IPS-11a (cell line): ENCODE data around the gene PCK2.
"Not testable (repeated sequence)": the region's sequence is repeated elsewhere in the genome, so short reads cannot be mapped to it uniquely, and the experiment has no call there.

Experiments used
- H3K4me3 ChIP-seq: one replicate; pipeline ENCODE4 v1.5.1; 2013; ENCODE audit warnings: low read depth, low read length, control low read depth

PCK2 gene

DNA sequence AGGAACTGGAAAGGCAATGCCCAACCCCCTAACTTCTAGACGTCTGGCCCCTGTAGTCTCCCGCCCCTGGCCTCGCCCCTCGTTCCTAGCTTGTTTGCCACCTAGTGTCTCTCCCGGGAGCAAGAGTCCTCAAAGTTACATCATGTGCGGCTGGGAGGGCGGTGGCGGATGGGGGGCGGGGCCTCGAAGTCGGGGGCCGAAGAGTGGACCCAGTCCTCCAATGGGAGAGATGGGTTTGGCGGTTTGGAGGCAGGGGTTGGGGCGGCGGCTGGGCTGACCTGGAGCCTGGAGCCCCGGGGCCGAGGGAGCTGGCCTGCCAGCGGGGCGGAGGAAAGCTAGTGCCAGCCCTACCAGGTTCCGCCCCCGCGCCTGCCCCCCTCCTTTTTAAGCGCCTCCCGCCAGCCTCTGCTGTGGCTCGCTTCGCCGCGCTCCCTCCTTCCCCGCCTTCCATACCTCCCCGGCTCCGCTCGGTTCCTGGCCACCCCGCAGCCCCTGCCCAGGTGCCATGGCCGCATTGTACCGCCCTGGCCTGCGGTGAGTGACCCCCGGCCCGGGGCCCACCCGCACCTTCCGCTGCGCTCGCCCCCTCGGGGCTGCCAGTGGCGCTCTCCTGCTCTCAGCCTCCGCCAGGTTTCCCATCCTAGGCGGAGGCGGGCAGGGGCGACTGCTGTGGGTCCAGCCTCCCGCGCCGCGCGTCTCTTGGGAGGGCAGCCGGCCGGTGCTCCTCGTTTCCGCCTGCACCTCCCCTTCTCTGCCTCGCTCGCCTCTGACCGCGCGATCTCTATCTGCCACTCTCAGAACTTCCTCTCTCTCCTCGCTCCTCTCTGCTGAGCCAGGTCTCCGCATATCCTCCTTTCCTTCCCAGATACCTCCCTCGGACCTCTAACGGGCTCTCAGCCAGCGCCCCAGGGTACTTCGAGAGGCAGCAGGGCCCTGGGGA, at the start of gene PCK2:
PCK2 (plus strand) TSS at position 411 of the 940 bp plus-strand sequence; CDS start at position 506, 95 bp downstream.
- H3K4me3 ChIP-seq, result peak within 1 kb of the TSS; percentile 92

DNA sequence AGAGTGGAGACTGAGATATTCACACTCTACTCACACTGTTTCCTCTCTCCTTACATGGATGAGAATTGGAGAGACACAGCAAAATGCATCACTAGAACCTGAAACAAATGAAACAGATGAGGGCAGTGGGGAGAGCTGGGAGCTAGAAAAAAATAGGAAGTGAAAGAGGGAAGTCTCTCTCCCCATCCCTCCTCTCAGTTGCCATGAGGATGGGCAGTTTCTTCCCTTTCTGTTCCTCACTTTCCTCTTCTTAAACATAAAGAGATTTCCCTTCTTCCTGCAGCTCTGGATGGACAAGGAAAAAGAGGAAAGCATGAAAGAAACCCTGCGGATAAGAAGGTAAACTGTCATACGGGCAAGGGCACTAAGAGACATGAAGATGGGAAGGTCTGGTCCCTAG, 45.1 kb upstream of the PCK2 start:
- H3K4me3 ChIP-seq, result not testable (repeated sequence)

DNA sequence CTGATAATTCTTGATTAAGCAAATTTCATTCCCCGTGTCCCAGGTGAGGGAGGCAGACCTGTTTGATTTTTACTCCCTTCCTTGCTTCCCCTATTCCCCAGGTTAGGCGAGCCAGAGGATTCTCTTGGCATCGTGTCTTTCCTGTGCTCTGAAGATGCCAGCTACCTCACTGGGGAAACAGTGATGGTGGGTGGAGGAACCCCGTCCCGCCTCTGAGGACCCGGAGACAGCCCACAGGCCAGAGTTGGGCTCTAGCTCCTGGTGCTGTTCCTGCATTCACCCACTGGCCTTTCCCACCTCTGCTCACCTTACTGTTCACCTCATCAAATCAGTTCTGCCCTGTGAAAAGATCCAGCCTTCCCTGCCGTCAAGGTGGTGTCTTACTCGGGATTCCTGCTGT, 43.4 kb upstream of the PCK2 start:
- H3K4me3 ChIP-seq, result not testable (repeated sequence)

DNA sequence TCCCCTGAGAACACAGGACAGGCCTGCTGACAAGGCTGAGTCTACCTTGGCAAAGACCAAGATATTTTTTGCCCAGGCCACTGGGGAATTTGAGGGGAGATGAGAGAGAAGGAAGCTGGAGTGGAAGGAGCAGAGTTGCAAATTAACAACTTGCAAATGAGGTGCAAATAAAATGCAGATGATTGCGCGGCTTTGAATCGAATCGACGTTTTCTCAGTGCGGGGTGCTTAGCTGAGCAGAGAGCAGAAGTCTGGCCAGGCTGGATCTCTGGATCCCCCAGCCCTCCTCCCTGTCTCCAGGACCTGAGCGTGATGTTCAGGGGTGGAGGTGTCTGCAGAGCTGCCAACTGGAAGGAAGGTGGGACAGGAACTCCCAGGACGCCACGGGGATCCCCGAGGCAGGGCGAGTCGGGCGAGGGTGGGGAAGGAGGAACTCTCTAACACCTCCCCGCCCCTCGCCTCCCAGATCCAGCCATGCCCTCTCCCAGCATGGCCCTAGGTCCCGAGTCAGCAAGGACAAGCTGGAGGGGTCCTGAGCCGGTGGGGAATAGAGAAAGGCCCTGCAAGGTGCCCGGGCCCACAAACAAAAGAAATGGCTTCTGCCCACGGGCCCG, 42.8 kb upstream of the PCK2 start:
- H3K4me3 ChIP-seq, result peak overlapping the region; percentile 79

DNA sequence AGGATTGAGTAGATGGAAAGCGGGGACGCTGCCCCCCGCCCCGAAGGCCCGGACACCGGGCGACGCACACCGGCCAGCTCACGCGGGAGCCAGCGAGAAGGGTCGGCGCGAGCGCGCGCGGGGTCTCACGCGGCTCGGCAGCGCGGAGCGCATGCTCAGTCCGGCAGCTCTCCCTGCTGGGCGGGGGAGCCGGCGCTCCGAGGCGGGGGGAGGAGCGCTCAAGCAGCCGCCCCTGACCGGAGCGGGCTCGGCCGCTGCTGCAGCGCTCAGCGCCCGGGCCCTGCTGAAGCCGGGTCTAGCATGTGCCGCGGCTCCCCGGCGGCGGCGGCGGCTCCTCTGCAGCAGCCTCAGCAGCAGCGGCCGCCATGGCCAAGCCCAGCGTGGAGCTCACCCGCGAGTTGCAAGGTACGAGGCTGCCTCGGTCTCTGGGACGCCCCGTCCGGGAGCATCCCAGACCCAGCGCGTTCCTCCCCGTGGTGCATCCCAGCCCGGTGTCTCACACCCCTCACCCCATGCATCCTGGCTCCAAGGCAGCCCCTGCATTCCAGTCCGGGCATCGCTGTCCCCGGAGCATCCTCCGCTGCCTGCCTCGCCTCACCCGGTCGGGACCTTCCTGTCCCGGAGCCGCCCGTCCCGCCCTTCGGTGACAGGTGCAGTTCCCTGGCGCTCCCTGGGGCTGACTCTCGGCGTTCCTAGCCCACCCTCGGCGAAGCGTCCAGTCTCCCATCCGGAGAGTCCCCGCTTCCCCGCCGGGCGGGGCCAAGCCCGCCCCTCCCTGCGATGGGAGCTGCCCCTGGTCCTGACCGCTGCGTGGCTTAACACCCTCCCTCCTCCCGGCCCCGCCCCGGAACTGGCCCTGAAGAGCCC, 42.1 kb upstream of the PCK2 start, which contains the start of gene CARMIL3:
CARMIL3 (plus strand) TSS at position 221 of the 867 bp plus-strand sequence; CDS start at position 366, 145 bp downstream.
- peak within 1 kb of the TSS; percentile 79 for H3K4me3 ChIP-seq

DNA sequence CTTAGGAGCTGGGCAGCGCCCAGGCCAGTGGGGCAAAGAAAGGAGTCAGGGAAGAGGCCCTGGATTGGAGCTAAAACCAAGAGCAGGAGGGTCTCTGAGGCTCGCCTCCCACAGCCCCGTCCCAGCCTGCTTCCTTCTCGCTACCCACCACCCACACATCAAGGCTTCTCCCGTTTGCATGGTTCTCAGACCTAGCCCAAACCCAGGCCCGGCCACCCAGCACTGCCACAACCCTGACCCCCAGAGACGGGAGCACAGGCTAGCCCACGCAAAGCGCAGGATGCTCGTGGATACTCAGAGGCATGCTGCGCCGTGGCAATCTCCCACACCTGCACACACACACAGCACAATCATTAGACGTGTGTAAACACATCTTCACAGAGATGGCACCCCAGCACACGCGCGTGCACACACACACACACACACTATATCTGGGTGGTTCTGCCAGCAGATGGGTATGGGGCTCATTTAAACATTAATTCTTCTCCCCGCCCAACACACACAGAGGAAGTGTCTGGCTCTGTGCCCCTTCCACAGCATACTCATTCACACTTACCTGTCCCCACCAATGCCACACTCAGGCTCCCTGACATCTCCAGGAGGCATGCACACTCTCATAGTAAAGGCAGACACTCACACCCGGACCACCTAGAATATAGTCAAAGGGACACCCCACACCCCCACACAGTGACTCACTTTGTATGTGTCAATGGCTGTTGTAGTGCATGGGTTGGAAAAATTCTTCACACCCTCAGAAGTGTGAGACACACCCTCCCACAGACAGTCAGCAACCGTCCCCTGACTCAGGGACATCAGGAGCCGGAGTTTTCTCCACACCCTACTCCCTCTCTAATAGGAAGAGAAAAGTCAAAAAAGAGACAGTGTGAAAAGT, 41.2 kb upstream of the PCK2 start:
- peak overlapping the region; percentile 79 for H3K4me3 ChIP-seq

DNA sequence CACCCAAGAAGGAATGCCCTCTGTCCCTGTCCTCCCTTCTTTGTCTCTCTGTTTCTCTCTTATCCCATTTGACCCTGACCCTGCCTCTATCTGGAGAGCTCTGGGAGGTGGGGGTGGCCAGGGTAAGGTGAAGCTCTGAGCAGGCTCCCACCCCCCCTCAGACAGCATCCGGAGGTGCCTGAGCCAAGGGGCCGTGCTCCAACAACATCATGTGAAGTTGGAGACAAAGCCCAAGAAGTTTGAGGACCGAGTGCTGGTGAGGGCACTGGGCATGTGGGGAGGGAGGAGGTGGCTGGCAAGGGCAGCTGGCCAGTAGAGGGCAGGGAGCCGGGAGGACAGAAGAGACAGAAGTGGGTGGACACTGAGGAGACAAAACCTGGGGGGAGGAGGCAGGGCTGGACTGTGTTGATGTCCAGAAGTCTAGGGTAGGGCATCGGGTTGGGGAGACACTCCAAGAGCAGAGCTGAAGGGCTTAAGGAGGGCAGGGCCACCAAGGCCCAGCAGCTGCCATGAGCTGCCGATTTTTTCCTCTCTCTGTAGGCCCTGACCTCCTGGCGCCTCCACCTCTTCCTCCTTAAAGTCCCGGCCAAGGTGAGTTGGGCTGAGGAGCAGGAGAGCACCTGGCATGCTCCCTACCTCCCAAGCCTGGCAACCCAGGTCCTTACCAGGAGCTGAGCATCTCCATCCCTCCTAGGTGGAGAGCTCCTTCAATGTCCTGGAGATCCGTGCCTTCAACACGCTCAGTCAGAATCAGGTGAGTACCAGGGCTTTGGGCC, 40.4 kb upstream of the PCK2 start:
- no peak overlapping the region for H3K4me3 ChIP-seq

DNA sequence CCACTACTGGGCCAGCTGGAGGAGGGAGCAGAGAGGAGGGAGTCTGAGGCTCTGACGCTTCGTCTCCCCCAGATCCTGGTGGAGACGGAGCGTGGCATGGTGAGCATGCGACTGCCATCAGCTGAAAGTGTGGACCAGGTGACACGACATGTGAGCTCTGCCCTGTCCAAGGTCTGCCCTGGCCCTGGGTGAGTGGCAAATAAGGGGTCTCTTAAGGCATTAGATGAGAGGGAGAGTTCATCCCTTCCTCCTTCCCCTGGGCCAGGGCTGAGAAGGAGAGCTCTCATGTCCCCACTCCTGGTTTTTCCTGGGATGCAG, 39.8 kb upstream of the PCK2 start:
- H3K4me3 ChIP-seq, result no peak overlapping the region

DNA sequence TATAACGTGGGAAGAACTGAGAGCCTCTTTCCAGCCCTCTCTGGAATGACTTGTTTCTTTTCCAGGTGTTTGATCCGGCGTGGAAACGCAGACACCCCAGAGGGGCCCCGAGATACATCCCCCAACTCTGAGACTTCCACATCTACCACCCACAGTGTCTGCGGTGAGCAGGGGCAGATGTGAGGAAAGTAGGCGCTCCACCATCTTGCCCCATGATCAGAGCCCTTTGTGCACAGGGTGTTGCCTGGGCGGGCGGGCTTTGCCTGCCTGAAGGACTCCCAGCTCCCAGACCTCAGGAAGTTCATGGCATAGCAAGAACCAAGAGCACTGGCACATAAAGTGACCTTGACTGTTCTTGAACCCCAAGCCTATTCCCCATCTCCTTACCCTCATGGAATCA, 39.5 kb upstream of the PCK2 start:
- no peak overlapping the region for H3K4me3 ChIP-seq

DNA sequence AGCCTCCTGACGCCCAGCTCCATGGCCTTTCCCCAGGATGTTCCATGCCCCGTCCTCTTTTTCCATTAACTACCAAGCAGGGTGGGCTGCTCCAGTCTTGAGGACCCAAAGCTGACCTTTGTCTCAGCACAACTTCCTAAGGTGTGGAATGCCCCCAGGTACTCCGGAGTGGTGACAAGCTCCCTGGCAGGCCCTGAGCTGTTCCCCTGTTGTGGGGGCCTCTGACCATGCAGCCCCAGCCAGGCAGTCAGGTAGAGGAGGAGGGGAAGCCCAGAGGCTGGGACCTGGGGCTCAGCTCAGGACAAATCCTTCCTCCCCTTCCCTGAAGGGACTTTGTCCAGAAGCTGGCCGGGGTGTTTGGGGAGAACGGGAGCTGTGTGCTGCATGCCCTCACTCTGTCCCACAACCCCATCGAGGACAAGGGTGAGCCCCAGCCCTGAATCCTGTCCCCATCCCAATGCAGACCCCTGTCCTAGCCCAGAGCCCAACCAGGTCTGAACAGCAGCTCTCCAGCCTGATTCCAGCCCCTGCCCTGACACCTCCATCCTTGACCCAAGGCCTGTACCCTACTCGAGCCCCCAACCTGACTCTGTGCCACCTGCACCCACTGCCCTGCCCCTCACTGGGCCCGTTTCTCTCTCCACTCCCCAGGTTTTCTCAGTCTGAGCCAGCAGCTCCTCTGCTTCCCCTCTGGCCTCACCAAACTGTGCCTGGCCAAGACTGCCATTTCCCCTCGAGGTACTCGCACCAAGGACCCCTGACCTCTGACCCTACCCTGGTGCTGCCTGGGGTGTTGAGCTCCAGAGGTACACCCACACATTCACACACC, 37.9 kb upstream of the PCK2 start:
- no peak overlapping the region for H3K4me3 ChIP-seq

DNA sequence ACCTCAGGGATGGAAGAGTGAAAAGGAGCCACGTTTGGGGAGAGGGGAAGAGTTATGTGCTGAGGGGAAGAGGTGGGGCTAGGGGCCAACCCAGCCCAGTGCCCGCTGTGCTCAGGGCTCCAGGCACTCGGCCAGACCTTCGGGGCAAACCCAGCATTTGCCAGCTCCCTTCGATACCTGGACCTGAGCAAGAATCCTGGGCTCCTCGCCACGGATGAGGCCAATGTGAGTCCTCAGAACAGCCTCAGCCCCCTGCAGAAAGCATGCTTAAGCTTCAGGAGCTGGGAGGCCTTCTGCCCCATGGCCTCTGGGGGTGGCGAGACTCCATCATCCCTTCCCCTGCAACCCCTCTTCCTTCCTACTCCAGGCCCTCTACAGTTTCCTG, 37.3 kb upstream of the PCK2 start:
- H3K4me3 ChIP-seq, result no peak overlapping the region

DNA sequence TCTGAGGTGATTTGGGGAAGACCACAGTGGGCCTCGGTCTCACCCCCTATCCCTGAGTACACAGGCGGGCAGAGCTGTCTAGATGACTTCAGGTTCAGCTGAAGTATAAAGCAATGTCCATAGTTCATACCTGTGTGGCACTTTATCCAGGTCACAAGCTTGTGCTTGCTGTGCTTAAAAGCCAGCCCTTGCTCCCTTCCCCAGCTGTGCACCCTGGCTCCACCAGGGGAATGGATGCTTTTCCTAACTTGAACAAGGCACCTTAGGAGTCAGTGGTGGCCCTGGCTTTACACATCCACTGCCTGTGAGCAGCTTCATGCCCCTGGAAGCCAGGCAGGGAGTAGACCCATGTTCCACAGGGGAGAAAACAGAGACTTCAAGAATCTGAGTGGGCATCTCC, 36.8 kb upstream of the PCK2 start:
- no peak overlapping the region for H3K4me3 ChIP-seq

DNA sequence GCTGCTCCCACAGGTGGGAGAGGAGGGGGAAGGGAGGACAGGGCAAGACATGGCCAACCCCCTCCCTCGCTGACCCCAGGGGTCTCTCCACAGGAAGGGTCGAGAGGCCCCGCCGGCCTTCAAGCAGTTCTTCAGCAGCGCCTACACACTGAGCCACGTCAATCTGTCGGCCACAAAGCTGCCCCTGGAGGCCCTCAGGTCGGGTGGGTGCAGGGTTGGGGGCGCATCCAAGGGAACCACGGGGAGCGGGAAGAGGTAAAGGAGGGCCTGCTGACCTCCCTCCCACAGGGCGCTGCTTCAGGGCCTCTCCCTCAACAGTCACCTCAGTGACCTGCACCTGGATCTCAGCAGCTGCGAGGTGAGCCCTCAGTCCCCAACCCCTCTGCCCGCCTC, 36.2 kb upstream of the PCK2 start:
- H3K4me3 ChIP-seq, result no peak overlapping the region

DNA sequence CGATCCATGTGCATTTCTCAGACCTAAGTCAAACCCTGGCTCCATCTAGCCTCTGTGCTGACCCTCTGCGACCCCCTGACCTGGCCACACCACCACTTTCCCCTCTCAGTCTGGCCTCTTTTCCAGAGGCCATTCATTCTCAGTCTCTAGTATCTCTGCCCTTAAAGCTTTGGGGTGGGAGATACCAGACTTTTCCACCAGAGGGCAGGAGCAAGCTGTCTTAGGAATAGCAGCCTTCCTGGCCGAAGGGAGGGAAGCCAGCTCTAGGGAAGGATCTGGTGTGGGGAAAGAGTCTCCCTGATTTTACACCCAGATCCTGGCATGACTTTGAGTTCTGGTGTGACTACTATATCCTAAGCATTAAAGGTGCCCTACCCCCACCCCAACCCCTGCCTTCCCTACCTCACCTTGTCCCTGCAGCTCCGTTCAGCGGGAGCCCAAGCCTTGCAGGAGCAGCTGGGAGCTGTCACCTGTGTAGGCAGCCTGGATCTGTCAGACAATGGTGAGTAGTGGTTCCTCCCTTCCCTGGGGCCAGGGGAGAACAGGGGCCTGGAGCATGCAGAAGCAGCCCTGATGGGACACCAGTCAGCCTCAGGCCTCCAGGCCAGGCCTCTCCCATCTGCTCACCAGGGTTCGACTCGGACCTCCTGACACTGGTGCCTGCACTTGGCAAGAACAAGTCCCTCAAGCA, 35.7 kb upstream of the PCK2 start:
- H3K4me3 ChIP-seq, result no peak overlapping the region

DNA sequence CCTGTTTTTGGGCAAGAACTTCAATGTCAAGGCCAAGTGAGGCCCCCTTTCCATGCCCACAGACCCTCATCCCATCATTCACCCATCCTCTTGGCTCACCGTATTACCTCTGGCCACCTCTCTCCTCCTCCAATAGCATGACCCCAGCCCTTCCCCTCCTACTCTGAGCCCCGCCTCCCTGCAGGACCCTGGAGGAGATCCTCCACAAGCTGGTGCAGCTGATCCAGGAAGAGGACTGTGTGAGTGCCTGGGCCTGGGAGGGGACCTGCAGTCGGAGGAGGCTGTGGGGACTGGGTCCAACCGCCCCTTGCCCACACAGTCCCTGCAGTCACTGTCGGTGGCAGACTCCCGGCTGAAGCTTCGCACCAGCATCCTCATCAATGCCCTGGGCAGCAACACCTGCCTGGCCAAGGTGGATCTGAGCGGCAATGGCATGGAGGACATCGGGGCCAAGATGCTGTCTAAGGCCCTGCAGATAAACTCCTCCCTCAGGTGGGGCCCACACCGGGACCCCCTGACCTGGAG, 35.1 kb upstream of the PCK2 start:
- H3K4me3 ChIP-seq, result no peak overlapping the region

DNA sequence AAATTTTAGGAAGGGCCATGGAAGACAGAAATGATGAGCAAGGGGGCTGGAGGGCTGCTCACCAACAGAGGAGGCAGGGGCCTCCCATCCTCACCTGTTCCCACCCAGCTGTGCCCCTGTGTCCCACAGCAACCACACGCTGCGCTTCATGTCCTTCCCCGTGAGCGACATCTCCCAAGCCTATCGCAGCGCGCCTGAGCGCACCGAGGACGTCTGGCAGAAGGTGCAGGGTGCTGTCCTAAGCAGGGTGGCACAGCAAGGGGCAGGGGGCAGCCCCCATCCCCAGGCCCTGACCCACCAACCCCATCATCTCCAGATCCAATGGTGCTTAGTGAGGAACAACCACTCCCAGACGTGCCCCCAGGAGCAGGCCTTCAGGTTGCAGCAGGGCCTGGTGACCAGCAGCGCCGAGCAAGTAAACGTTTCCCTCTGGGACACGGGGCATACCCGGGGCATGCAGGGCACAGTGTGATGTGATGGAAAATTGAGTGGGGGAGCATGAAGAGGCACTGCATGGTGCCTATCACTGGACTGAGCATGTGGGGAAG, 34.2 kb upstream of the PCK2 start:
- H3K4me3 ChIP-seq, result no peak overlapping the region

DNA sequence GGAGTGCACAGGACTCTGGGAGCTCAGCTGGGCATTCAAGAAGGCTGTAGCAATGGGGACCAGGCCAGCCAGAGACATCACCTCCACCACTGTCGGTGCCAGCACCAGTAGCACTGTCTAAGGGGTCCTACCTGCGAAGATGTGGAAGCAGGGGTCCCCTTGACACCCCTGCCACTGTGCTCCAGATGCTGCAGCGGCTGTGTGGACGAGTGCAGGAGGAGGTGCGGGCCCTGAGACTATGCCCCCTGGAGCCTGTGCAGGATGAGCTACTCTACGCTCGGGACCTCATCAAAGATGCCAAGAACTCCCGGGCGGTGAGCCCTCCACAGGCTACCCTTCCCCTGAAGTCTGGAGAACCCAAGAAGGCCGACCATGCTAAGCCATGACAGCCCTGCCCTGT, 33.7 kb upstream of the PCK2 start:
- no peak overlapping the region for H3K4me3 ChIP-seq
